ENCODE measurements around the gene APPBP2. TPM values are rescaled to one million over a fixed set of nuclear protein-coding genes. Genes with fewer than 3 reads are reported as not detected.

APPBP2 gene
- total and polyA plus RNA-seq, 2 donors (not counting 3 experiments of a cell fraction or from before 2014, with no cell fraction given), result 8.4 to 49.1 TPM

DNA sequence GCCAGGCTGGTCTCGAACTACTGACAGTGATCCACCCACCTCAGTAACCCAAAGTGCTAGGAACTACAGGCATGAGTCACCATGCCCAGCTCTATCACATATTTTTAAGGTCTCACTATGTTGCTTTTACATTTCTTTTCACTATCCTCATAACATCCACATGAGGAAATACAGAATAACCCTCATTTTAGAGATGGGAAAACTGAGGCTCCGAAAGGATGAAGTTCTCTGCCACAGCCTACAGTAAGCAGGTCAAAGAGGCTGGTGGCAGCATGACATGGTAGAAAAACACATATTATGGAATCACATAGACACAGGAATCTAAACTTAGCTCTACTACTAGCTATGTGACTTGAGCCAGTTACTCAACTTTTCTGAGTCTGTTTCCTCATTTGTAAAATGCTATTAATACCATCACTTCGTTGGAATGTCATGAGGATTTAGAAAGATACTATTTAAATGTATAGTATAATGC lies 32.2 kb downstream of the APPBP2 start:
- no peaks in the 10 kb centered on the region for H3K4me1 ChIP-seq (ENCODE audit: control insufficient read depth, extremely low read depth, insufficient read depth, low read length)
- intact Hi-C loops (cut with micrococcal nuclease) (no loop called here), dilution Hi-C loops (cut with MboI; ENCODE audit: extremely low pct_ligation_motif_present, low sequenced_read_pairs) (no loop called here)
- H3K9me3 ChIP-seq (replicated peaks; ENCODE audit: control insufficient read depth, insufficient read depth, low read length), result no peaks in the 10 kb centered on the region
- POLR2A ChIA-PET, result no interaction called here
- no peak overlapping the region for H3K4me3 ChIP-seq (replicated peaks in 1 of 3; ENCODE audit: insufficient read depth in 1 of 3, low read depth in 1 of 3, low read length in 3 of 3)
- CTCF ChIA-PET, result no interaction called here
- no peaks in the 10 kb centered on the region for H3K9me1 ChIP-seq (replicated peaks; ENCODE audit: control insufficient read depth, extremely low read depth, insufficient read depth, low read length)
- no peak overlapping the region for H3K27ac ChIP-seq (ENCODE audit: insufficient read depth, low read depth, low read length)
- peaks cover 1% of the 10 kb centered on the region for H3K79me2 ChIP-seq (ENCODE audit: control insufficient read depth, insufficient read depth, low read length)
- H3K27me3 ChIP-seq (ENCODE audit: control insufficient read depth in 2 of 2, insufficient read depth in 2 of 2, low read length in 2 of 2), result no peaks in the 10 kb centered on the region
- FAIRE-seq, result no peak
- H4K20me1 ChIP-seq (replicated peaks; ENCODE audit: control insufficient read depth, extremely low read depth, insufficient read depth, low read length), result no peaks in the 10 kb centered on the region
- DNase-seq (ENCODE audit: low read depth, low spot score), result no peak
- no peak overlapping the region for H2AFZ ChIP-seq (ENCODE audit: low read depth, low read length)
- TF ChIP-seq, protein P1, sequence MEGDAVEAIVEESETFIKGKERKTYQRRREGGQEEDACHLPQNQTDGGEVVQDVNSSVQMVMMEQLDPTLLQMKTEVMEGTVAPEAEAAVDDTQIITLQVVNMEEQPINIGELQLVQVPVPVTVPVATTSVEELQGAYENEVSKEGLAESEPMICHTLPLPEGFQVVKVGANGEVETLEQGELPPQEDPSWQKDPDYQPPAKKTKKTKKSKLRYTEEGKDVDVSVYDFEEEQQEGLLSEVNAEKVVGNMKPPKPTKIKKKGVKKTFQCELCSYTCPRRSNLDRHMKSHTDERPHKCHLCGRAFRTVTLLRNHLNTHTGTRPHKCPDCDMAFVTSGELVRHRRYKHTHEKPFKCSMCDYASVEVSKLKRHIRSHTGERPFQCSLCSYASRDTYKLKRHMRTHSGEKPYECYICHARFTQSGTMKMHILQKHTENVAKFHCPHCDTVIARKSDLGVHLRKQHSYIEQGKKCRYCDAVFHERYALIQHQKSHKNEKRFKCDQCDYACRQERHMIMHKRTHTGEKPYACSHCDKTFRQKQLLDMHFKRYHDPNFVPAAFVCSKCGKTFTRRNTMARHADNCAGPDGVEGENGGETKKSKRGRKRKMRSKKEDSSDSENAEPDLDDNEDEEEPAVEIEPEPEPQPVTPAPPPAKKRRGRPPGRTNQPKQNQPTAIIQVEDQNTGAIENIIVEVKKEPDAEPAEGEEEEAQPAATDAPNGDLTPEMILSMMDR (IDR thresholded peaks at IDR 0.05; ENCODE audit: extremely low read depth in 1 of 2, insufficient read depth in 1 of 2, low read depth in 1 of 2, low read length in 2 of 2), result no peak
- TF ChIP-seq MYC (IDR thresholded peaks at IDR 0.05; ENCODE audit: low read depth, low read length), result no peak
- no peak for TF ChIP-seq EZH2 (IDR thresholded peaks at IDR 0.05; ENCODE audit: borderline replicate concordance, low read depth, low read length, severe bottlenecking)
- TF ChIP-seq POLR2A (IDR thresholded peaks at IDR 0.05; ENCODE audit: low read depth, low read length), result no peak
- no peak for TF ChIP-seq GATA2 (IDR thresholded peaks at IDR 0.05; ENCODE audit: insufficient read depth, insufficient read length, low read depth, low read length)
- no peak for TF ChIP-seq JUN (IDR thresholded peaks at IDR 0.05; ENCODE audit: borderline replicate concordance, insufficient read depth, insufficient read length, low read depth)
- TF ChIP-seq, protein P2, sequence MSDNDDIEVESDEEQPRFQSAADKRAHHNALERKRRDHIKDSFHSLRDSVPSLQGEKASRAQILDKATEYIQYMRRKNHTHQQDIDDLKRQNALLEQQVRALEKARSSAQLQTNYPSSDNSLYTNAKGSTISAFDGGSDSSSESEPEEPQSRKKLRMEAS (IDR thresholded peaks at IDR 0.05; ENCODE audit: insufficient read depth, insufficient read length), result no peak
- no peak for TF ChIP-seq FOS (IDR thresholded peaks at IDR 0.05; ENCODE audit: borderline replicate concordance, insufficient read depth, low read length)
- TF ChIP-seq POLR2AphosphoS5 (IDR thresholded peaks at IDR 0.05; ENCODE audit: insufficient read depth, low read depth, low read length), result no peak
- peaks cover 4 to 24% of the 10 kb centered on the region in 2 experiments for H3K36me3 ChIP-seq (ENCODE audit: control insufficient read depth in 2 of 2, extremely low read depth in 1 of 2, insufficient read depth in 2 of 2, low read length in 2 of 2)
- H3K4me2 ChIP-seq (ENCODE audit: insufficient read depth, low read length), result no peak overlapping the region
- no peak overlapping the region for H3K9ac ChIP-seq (replicated peaks; ENCODE audit: extremely low read depth, insufficient read depth, low read length)
- BruUV-seq (replicated peaks), result no TSS peak
